NCI-H1694 treated with DMSO at 0.1 percent for 48 hours (cell line): ENCODE data around the gene MYL7.

Experiments
- DNase-seq: peaks from one replicate; lab custom pipeline; 2025; lab: John Stamatoyannopoulos, UW

Gene MYL7

GRCh38 chr7:44100458-44101302 lies 40.5 kb downstream of the MYL7 start:
- DNase-seq: no peak

- no peak for DNase-seq
Measured at GRCh38 chr7:44099669-44100068, 41.5 kb downstream of the MYL7 start.

GRCh38 chr7:44098092-44099068 lies 42.8 kb downstream of the MYL7 start:
- DNase-seq: no peak

GRCh38 chr7:44097064-44097932 lies 43.8 kb downstream of the MYL7 start:
- no peak for DNase-seq

GRCh38 chr7:44096326-44096881 lies 44.7 kb downstream of the MYL7 start:
- DNase-seq: no peak

- DNase-seq: no peak
Measured at GRCh38 chr7:44095781-44096180, 45.4 kb downstream of the MYL7 start.

GRCh38 chr7:44094883-44095592 lies 46.1 kb downstream of the MYL7 start:
- DNase-seq: no peak

- no peak for DNase-seq
Measured at GRCh38 chr7:44094365-44094764, 46.8 kb downstream of the MYL7 start.

GRCh38 chr7:44093102-44093641 lies 48.0 kb downstream of the MYL7 start:
- no peak for DNase-seq
